Measurements from ENCODE around the gene WDR18.

The WDR18 gene

GRCh38 chr19:964116-964520 is 20.0 kb upstream of the WDR18 start:
- no peak overlapping the region for H2AFZ ChIP-seq (ENCODE audit: low read length)
- H3F3A ChIP-seq (ENCODE audit: low read depth), result no peaks in the 10 kb centered on the region
- H4K20me1 ChIP-seq (ENCODE audit: insufficient read depth, low read length, poor library complexity, severe bottlenecking), result no peaks in the 10 kb centered on the region
- H3K27me3 ChIP-seq (ENCODE audit: insufficient read depth, low read length, poor library complexity, severe bottlenecking), result no peaks in the 10 kb centered on the region
- no peaks in the 10 kb centered on the region for H3K79me2 ChIP-seq (ENCODE audit: insufficient read depth, low read length)
- H3K4me1 ChIP-seq (ENCODE audit: insufficient read depth, low read length, poor library complexity, severe bottlenecking), result no peaks in the 10 kb centered on the region
- TF ChIP-seq EZH2phosphoT487 (IDR thresholded peaks at IDR 0.05; ENCODE audit: borderline replicate concordance), result no peak
- no peak for TF ChIP-seq CTCF (conservative IDR thresholded peaks at IDR 0.05; ENCODE audit: low read length)
- H3K9me3 ChIP-seq (ENCODE audit: insufficient read depth, low read depth, low read length), result no peaks in the 10 kb centered on the region
- no peak overlapping the region for H3K4me2 ChIP-seq (ENCODE audit: low read depth, low read length, poor library complexity, severe bottlenecking)
- no peak overlapping the region for H3K9ac ChIP-seq (ENCODE audit: low read depth, low read length, poor library complexity, severe bottlenecking)
- peaks cover 43% of the 10 kb centered on the region; the same call in 1 of the 2 replicates for H3K36me3 ChIP-seq (ENCODE audit: insufficient read depth, low read length)
- H3K4me3 ChIP-seq (ENCODE audit: low read length, poor library complexity, severe bottlenecking), result no peak overlapping the region
- H3K9me2 ChIP-seq (replicated peaks; ENCODE audit: low read depth, low read length), result no peaks in the 10 kb centered on the region

- Histone ChIP-seq H3K4me3 (ENCODE audit: low read length, poor library complexity, severe bottlenecking) (no peak overlapping the region), H4K20me1 (ENCODE audit: insufficient read depth, low read length, poor library complexity, severe bottlenecking) (no peaks in the 10 kb centered on the region), H3K9me3 (ENCODE audit: insufficient read depth, low read depth, low read length) (no peaks in the 10 kb centered on the region), H3K36me3 (ENCODE audit: insufficient read depth, low read length) (peaks cover 43% of the 10 kb centered on the region; the same call in 1 of the 2 replicates), H3K9me2 (replicated peaks; ENCODE audit: low read depth, low read length) (no peaks in the 10 kb centered on the region), H2AFZ (ENCODE audit: low read length) (no peak overlapping the region), H3K4me1 (ENCODE audit: insufficient read depth, low read length, poor library complexity, severe bottlenecking) (no peaks in the 10 kb centered on the region), H3K9ac (ENCODE audit: low read depth, low read length, poor library complexity, severe bottlenecking) (no peak overlapping the region), H3K4me2 (ENCODE audit: low read depth, low read length, poor library complexity, severe bottlenecking) (no peak overlapping the region), H3K79me2 (ENCODE audit: insufficient read depth, low read length) (no peaks in the 10 kb centered on the region), H3K27me3 (ENCODE audit: insufficient read depth, low read length, poor library complexity, severe bottlenecking) (no peaks in the 10 kb centered on the region), H3F3A (ENCODE audit: low read depth) (no peaks in the 10 kb centered on the region)
- TF ChIP-seq EZH2phosphoT487 (IDR thresholded peaks at IDR 0.05; ENCODE audit: borderline replicate concordance), result no peak
- no peak for TF ChIP-seq CTCF (conservative IDR thresholded peaks at IDR 0.05; ENCODE audit: low read length)
Observed at GRCh38 chr19:964761-965694, 19.1 kb upstream of the WDR18 start.

- Histone ChIP-seq H3K9me3 (ENCODE audit: insufficient read depth, low read depth, low read length) (peaks cover 8% of the 10 kb centered on the region; the same call in 1 of the 2 replicates), H3K79me2 (ENCODE audit: insufficient read depth, low read length) (no peaks in the 10 kb centered on the region), H2AFZ (ENCODE audit: low read length) (no peak overlapping the region), H3K4me3 (ENCODE audit: low read length, poor library complexity, severe bottlenecking) (no peak overlapping the region), H4K20me1 (ENCODE audit: insufficient read depth, low read length, poor library complexity, severe bottlenecking) (no peaks in the 10 kb centered on the region), H3K4me2 (ENCODE audit: low read depth, low read length, poor library complexity, severe bottlenecking) (no peak overlapping the region), H3K9ac (ENCODE audit: low read depth, low read length, poor library complexity, severe bottlenecking) (no peak overlapping the region), H3K27me3 (ENCODE audit: insufficient read depth, low read length, poor library complexity, severe bottlenecking) (no peaks in the 10 kb centered on the region), H3F3A (ENCODE audit: low read depth) (no peaks in the 10 kb centered on the region), H3K9me2 (replicated peaks; ENCODE audit: low read depth, low read length) (no peaks in the 10 kb centered on the region), H3K36me3 (ENCODE audit: insufficient read depth, low read length) (peaks cover 48% of the 10 kb centered on the region), H3K4me1 (ENCODE audit: insufficient read depth, low read length, poor library complexity, severe bottlenecking) (no peaks in the 10 kb centered on the region)
- TF ChIP-seq CTCF (conservative IDR thresholded peaks at IDR 0.05; ENCODE audit: low read length) (no peak), EZH2phosphoT487 (IDR thresholded peaks at IDR 0.05; ENCODE audit: borderline replicate concordance) (no peak)
Observed at GRCh38 chr19:966485-967088, 17.6 kb upstream of the WDR18 start.

Data from Loucy (cell line).